GM19324 (cell line): Measurements from ENCODE around the gene KPNA4.
"Not testable (repeated sequence)": the region's sequence is repeated elsewhere in the genome, so short reads cannot be mapped to it uniquely, and the experiment has no call there.

Experiments
- ATAC-seq: cut with Tn5 transposase; IDR thresholded peaks from one replicate; pipeline ENCODE4 v1.9.1; 2021; ENCODE audit warnings: mild to moderate bottlenecking, moderate library complexity; ENCODE audit not compliant: unreplicated experiment, low FRiP score

The KPNA4 gene

DNA sequence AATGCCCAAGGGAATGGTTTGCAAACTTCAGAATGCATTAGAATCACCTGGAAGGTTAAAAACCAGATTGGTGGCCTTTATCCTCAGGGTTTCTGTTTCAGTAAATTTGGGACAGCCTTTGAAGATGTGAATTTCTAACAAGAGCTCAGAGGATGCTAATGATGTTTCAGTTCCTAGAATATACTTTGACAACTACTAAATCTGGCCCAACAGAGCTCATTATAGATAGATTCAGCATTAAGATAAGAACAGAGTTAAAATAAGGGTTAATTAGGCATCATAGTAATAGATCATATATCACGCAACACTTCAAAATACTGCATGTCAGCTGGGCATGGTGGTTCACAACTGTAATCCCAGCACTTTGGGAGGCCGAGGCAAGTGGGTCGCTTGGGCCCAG is 9.3 kb upstream of the KPNA4 start:
- no peak for ATAC-seq

GRCh38 chr3:160573955-160574525 is 8.7 kb upstream of the KPNA4 start:
- not testable (repeated sequence) for ATAC-seq

GRCh38 chr3:160569894-160570652 is 4.7 kb upstream of the KPNA4 start:
- ATAC-seq = no peak

DNA sequence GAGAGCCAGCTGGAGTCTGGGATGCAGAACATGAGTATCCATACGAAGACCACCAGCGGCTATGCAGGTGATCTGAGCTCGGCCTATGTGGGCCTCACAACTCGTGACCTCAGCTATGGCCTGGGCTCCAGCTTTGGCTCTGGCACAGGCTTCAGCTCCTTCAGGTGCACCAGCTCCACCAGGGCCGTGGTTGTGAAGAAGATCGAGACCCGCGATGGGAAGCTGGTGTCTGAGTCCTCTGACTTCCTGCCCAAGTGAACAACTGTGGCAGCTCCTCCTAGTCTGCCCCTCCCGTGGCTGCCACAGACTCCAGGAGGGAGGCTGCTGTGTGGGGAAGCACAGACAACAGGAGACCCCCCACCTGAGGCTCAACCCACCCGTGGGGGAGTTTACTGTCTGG is 3.6 kb upstream of the KPNA4 start:
- no peak for ATAC-seq

DNA sequence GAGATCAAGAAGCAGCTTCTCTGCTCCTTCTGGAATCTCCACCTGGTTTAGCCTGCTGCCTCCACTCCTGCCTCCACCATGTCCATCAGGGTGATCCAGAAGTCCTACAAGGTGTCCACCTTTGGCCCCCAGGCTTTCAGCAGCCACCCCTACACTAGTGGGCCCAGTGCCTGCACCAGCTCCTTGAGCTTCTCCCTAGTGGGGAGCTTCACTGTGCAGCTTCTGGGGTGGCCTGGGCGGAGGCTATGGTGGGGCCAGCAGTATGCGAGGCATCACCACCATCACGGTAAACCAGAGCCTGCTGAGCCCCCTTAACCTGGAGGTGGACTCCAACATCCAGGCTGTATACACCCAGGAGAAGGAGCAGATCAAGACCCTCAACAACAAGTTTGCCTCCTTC is 2.4 kb upstream of the KPNA4 start:
- no peak for ATAC-seq

DNA sequence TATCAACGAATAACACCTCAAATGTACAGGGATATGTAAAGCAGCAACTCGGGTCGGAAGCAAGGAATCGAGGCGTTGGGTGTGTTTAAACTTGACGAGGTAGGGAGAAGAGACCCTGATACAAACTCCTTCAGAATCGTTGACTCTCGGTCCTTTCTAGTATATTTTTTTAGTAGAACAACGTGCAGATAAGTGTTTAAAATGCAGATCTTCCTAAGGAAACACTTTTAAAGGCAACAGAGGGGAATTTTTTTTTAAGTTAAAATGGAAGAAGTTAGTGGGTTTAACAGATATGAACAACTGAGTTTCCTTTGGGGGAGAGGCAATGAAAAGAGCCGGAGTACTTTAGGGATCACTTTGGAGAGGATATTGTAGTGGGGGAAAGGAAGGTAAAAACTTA is 1.1 kb upstream of the KPNA4 start:
- ATAC-seq = no peak

- ATAC-seq = peak; percentile 65
These were observed 376 bp downstream of the KPNA4 start for GRCh38 chr3:160564949-160565441.

GRCh38 chr3:160564258-160564911 is 986 bp downstream of the KPNA4 start:
- no peak for ATAC-seq

- no peak for ATAC-seq
These were observed 2.4 kb downstream of the KPNA4 start for GRCh38 chr3:160562952-160563351.

GRCh38 chr3:160557571-160557970 is 7.8 kb downstream of the KPNA4 start:
- ATAC-seq = no peak

GRCh38 chr3:160556141-160556540 is 9.2 kb downstream of the KPNA4 start:
- no peak for ATAC-seq

GRCh38 chr3:160554980-160555379 is 10.4 kb downstream of the KPNA4 start:
- ATAC-seq = no peak

DNA sequence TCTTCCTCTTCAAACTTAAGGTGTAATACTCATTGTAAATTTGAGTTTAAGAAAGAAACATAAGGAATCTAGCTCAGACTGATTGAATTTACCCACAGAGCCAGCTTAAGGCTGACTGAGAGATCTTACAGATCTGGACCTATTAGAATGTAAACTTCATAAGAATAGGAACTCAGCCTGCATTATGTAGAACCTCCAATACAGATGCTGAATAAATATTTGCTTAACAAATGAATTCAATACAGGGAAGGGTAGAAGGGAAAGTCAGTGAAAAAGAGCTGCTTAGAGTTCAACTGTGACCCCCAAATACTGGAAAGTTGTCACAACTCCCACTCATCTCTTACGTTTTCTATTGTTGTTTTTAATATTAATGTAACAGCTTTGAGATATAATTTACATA is 11.5 kb downstream of the KPNA4 start:
- no peak for ATAC-seq

DNA sequence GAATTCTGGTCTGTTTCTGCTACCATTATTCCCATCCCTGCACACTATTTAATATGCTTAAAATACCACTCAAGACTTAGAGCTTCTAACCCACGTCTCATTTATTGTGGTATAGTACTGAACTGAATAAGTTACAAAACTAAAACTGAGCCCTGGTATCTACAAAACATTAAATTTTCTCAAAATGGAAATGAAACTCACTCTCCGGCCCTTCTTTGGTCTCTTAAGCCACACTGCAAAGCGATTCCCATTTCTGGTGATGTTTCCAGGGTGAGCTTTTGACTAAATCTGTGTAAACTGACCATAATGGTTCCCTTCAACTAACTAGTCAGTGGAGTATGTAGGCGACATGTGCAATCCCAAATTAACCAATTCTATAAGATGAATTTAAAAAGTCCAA is 18.6 kb downstream of the KPNA4 start:
- no peak for ATAC-seq

DNA sequence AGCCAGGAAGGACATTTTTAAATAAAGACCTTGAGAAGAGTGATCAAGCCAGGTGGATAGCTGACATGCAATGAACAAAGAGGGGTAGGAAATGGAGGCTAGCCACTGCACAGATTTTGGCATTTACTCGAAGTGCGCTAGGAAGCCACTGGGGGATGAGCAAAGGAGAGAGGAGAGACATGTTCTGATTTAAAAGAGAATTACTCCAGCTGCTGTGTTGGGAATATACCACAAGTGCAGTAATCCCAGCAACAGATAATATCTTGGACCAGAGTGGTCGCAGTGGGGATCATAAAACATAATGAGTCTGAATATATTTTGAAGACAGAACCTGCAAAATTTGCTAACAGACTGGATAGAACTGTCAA is 19.9 kb downstream of the KPNA4 start:
- no peak for ATAC-seq

DNA sequence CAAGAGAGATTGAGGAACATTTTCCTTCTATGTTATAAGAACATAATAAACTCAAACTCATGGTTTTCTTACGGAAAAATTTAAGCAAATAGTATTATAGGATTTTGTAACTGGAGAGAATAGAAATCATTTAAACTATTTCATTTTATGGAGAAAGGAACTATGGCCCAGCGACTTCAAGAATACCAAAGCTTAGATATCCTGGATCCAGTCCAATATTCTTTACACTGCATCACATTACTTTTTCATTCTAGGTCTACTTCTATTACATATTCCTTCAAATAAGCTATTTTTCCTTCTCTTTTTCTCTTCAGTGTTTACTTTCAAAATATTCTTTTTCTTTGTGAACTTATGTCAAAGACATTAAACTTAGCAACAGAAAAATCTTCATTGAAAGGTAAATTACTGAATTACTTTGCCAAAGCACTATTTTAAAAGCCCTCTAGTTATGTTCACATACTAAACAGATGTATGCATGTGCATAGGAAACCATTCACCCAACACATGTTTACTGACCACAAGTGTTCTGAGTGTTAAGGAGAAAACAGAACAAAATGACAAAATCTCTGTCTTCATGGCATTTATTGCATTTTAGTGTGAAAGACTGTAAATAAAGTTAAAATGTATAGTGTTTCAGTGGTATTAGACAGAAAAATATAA is 20.4 kb downstream of the KPNA4 start:
- ATAC-seq = no peak

DNA sequence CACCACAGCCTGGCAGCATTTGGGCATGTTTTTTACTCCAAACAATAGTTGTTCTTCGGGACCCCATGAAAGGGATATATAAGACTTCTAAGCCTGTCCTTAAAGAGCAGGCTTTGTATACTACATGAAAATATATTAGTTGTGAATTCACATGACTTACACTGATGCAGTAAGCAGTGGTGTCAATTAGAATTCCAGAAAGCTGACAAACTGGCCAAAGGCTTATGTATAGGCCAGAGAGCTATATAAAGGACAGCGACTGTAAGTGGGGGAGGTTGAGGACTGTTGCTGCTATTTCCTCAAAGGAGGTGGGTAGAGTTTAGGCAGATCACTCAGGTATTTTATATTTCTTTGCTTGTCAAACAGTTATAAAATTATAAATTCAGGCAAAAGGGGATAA is 24.8 kb downstream of the KPNA4 start:
- no peak for ATAC-seq

DNA sequence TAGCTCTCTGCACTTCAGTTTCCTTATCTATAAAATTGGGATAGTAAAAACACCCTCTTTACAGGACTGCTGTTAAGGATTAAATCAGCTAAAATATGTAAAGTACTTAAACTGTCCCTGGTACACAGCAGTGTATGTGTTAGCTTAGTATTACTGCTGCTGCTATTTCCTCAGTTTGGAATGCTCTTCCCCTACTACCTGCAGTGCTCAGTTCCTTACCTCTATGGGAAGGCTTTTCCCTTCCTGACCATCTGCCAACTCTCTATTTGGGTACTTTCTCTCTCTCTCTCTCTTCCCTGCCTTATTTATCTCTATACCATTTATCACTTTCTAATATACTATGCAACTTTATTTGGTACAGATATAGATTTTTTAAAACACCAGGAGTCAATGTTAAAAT is 26.5 kb downstream of the KPNA4 start:
- no peak for ATAC-seq

- no peak for ATAC-seq
These were observed 27.6 kb downstream of the KPNA4 start for GRCh38 chr3:160537729-160538128.

DNA sequence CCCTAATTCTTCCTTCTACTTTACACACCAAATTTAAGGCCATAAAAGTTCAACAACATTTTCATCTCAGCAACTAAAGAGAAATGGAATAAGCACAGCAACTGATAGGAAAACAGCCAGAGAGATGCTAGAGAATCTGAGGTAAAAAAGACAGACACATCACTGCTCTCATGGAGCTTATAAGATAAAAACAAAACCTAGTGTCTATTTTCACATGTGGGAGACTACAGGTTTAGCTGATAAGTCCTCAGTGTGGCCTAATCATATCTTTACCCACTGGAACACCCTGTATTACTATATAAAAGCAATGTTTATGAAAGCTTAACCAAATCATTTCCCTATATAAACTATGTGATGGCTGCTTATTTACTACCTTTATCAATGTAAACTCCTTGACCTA is 33.0 kb downstream of the KPNA4 start:
- ATAC-seq = no peak

GRCh38 chr3:160531311-160531710 is 34.1 kb downstream of the KPNA4 start:
- ATAC-seq = no peak
